Esophagus muscularis mucosa (tissue), 4 donors: Measurements from ENCODE around the gene FCHO2. TPM values are rescaled to one million over a fixed set of nuclear protein-coding genes. Genes with fewer than 3 reads are reported as not detected.

ENCODE experiments used
- DNase-seq: peaks from one replicate; pipeline ENCODE4 v3.0.0-alpha.2; 2017; ENCODE audit errors: extremely low spot score
- H3K27ac ChIP-seq, 4 donors: fragments of 200-600 bp; sonication (generic); replicated peaks in 1 of 4; 1 replicate in 3 of 4; 2 replicates in 1 of 4; pipeline ENCODE4 v1.5.1; 2016 to 2019; ENCODE audit warnings: mild to moderate bottlenecking in 1 of 4
- H3K27me3 ChIP-seq, 4 donors: fragments of 200-600 bp; sonication (generic); one replicate each; pipeline versions ENCODE4 v1.5.1 to v1.6.0; 2016 to 2019
- H3K36me3 ChIP-seq, 4 donors: fragments of 200-600 bp; sonication (generic); one replicate each; pipeline ENCODE4 v1.5.1; 2016 to 2019
- H3K4me1 ChIP-seq, 4 donors: fragments of 200-600 bp; sonication (generic); one replicate each; pipeline ENCODE4 v1.5.1; 2016 to 2019
- H3K4me3 ChIP-seq, 4 donors: fragments of 200-600 bp; sonication (generic); 1 replicate in 2 of 4; 2 replicates in 2 of 4; pipeline ENCODE4 v1.5.1; 2016 to 2019; ENCODE audit warnings: mild to moderate bottlenecking in 4 of 4, moderate library complexity in 1 of 4
- H3K9me3 ChIP-seq, 4 donors: fragments of 200-600 bp; sonication (generic); 1 replicate in 3 of 4; 2 replicates in 1 of 4; pipeline ENCODE4 v1.5.1; 2016 to 2019
- EP300 ChIP-seq: sonication (generic); formaldehyde crosslinking; IDR thresholded peaks from one replicate; pipeline ENCODE4 v1.6.1; 2017; ENCODE audit warnings: antibody characterized with exemption
- POLR2A ChIP-seq: fragments of 450-650 bp; IDR thresholded peaks from one replicate; pipeline ENCODE4 v1.6.1; 2017; ENCODE audit warnings: antibody characterized with exemption, moderate library complexity, mild to moderate bottlenecking, low read depth
- POLR2AphosphoS5 ChIP-seq, 2 donors: sonication (generic); formaldehyde crosslinking; IDR thresholded peaks; one replicate each; pipeline ENCODE4 v1.6.1; 2017; ENCODE audit warnings: antibody characterized with exemption in 2 of 2
- WGBS: methylation state at CpG from one replicate; pipeline ENCODE4 v1.1.5; 2018; 5-methylcytosine and 5-hydroxymethylcytosine counted together
- intact Hi-C: fragments of 100-400 bp; cut with DNase I; formaldehyde crosslinking; loops from one replicate; pipeline ENCODE4 v1.15.1; 2023
- total RNA-seq, 4 donors: library from RNA; depleted of rRNA; stranded (reverse); fragments of >200 nt; gene quantifications; one replicate each; pipeline versions ENCODE4 v1.1.0 to v1.2.1, GENCODE V29; 2016
- TF ChIP-seq, protein P1 (sequence below), 3 experiments: fragments of 200-600 bp in 2 of 3; fragments of 450-650 bp in 1 of 3; sonication (generic) in 2 of 3; IDR thresholded peaks; one replicate each; pipeline ENCODE4 v1.5.1; 2017 to 2019; ENCODE audit warnings: antibody characterized with exemption in 3 of 3, mild to moderate bottlenecking in 2 of 3, moderate library complexity in 1 of 3

Gene FCHO2
- total RNA-seq, 4 donors from 2014 or later, result 19.7 to 26.6 (median 23.1) TPM

DNA sequence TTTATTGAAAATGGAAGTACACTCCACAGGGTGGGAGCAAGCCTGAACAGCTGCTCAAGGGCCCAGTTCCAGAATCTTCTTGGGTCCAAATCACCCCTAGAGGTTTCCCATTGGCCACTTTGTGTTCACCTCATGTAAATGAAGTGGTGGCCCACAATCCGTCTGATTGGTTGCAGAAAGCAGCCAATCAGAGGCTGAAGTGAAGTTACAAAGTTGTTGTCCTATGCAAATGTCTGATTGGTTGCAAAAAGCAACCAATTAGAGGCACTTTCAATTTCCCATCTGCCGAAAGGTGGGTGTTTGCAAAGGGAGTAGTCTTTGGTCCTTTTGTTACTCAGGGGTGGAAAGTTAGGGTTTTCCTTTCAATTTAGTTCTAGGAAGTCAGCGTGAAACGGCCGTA, 173.3 kb downstream of the FCHO2 start:
- Histone ChIP-seq H3K4me1 (no peaks in the 10 kb centered on the region), H3K4me3 (no peak overlapping the region), H3K27me3 (peaks cover 0 to 19% (median 0%) of the 10 kb centered on the region in 4 donors), H3K27ac (no peak overlapping the region), H3K36me3 (no peaks in the 10 kb centered on the region), H3K9me3 (no peaks in the 10 kb centered on the region)
- 96% methylated on average over 5 of the region's 5 CpGs for WGBS
- DNase-seq, result no peak
- intact Hi-C loops, result no loop called here
- TF ChIP-seq EP300, result no peak
- TF ChIP-seq, protein P1, sequence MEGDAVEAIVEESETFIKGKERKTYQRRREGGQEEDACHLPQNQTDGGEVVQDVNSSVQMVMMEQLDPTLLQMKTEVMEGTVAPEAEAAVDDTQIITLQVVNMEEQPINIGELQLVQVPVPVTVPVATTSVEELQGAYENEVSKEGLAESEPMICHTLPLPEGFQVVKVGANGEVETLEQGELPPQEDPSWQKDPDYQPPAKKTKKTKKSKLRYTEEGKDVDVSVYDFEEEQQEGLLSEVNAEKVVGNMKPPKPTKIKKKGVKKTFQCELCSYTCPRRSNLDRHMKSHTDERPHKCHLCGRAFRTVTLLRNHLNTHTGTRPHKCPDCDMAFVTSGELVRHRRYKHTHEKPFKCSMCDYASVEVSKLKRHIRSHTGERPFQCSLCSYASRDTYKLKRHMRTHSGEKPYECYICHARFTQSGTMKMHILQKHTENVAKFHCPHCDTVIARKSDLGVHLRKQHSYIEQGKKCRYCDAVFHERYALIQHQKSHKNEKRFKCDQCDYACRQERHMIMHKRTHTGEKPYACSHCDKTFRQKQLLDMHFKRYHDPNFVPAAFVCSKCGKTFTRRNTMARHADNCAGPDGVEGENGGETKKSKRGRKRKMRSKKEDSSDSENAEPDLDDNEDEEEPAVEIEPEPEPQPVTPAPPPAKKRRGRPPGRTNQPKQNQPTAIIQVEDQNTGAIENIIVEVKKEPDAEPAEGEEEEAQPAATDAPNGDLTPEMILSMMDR (IDR thresholded peaks at IDR 0.05), result no peak

DNA sequence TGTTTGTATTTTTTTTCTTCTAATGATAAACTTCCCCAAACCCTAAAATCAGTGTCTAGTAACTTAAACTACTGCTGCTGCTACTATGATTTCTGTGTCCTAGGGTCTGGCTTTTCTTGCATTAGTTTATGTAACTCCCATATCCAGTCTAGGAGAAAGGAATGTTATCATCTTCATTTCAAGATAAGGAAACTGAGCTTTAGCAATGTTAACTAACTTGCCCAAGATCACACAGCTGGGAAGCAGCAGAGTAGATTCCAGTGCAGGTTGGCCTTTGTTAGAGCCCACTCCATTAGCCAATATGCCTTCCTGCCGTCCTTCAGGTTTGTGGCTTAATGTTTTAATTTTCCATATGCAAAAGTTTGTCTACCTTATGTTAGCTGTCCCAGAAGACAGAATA, 175.0 kb downstream of the FCHO2 start:
- Histone ChIP-seq H3K4me3 (no peak overlapping the region), H3K36me3 (no peaks in the 10 kb centered on the region), H3K27ac (no peak overlapping the region), H3K9me3 (no peaks in the 10 kb centered on the region), H3K4me1 (no peaks in the 10 kb centered on the region), H3K27me3 (peaks cover 0 to 10% (median 0%) of the 10 kb centered on the region in 4 donors)
- 75% methylated on average over 1 of the region's 1 CpG for WGBS
- no peak for DNase-seq
- TF ChIP-seq, protein P1 (IDR thresholded peaks at IDR 0.05), result no peak
- TF ChIP-seq POLR2AphosphoS5 (IDR thresholded peaks at IDR 0.05) (no peak), POLR2A (no peak), EP300 (no peak)
- intact Hi-C loops, result no loop called here

DNA sequence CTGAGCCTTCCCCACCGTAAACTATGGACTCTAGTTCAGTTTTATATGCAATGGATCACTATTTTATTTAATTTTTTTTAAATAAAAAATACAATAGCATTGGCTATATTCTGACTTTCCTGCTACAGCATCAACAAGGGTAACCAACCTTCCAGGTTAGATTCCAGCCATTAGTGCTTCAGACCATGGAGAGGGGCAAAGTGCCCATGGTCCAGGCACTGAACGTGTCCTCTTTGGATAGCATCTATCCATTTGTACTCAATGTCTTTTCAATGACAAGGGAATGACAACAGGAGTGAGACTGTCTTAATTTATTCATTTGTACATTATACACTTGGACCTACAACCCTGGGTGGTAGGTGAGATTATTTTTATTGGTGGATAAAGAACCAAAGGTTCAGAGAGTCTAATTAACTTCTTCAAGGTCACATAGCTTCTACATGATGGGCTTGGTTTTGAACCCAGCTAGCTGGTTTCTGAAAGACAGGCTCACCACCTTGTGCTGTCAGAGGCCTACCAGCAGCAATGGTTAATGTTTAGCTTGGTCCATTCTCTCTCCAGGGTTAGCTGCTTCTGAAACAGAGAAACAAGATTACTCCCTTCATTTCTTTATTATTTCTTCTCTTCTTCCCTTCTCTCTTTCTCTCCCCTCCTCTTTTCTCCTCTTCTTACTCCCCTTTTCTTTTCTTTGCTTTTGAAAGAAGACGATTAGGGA, 176.0 kb downstream of the FCHO2 start:
- Histone ChIP-seq H3K36me3 (no peaks in the 10 kb centered on the region), H3K9me3 (no peaks in the 10 kb centered on the region), H3K27me3 (peaks cover 0 to 17% (median 0%) of the 10 kb centered on the region in 4 donors), H3K4me1 (no peaks in the 10 kb centered on the region), H3K4me3 (no peak overlapping the region), H3K27ac (no peak overlapping the region)
- 83% methylated on average over 3 of the region's 3 CpGs for WGBS
- no peak for DNase-seq
- TF ChIP-seq POLR2A (no peak), POLR2AphosphoS5 (IDR thresholded peaks at IDR 0.05) (no peak), EP300 (no peak)
- TF ChIP-seq, protein P1 (IDR thresholded peaks at IDR 0.05), result no peak
- intact Hi-C loops, result no loop called here

DNA sequence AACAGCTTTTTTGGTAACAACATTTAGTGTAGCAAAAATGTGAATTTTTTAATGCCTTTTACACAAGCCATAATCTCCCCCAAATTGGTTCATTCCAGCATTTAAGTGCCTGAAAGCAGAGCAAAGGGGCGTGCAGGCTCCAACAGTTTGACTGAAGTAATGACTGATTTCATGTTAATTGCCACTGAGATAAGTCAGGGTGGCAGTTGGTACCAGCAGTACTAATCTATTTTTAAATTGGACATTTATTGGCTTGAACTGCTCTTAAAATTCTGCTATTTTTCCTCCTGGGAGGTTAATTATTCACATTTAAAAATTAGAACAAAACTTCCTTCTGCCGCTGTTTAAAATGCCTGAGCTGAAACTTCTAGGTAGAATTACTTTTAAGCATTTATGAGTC, 176.9 kb downstream of the FCHO2 start:
- H3K36me3 ChIP-seq, result no peaks in the 10 kb centered on the region
- TF ChIP-seq POLR2A, result no peak
- TF ChIP-seq, protein P1 (IDR thresholded peaks at IDR 0.05), result no peak
- TF ChIP-seq EP300, result no peak
- no peak for TF ChIP-seq POLR2AphosphoS5 (IDR thresholded peaks at IDR 0.05)
- intact Hi-C loops, result no loop called here
- H3K27ac ChIP-seq, result no peak overlapping the region
- H3K4me3 ChIP-seq, result no peak overlapping the region
- no peak for DNase-seq
- 92% methylated on average over 2 of the region's 2 CpGs for WGBS
- no peaks in the 10 kb centered on the region for H3K9me3 ChIP-seq
- peaks cover 0 to 23% (median 0%) of the 10 kb centered on the region in 4 donors for H3K27me3 ChIP-seq
- no peaks in the 10 kb centered on the region for H3K4me1 ChIP-seq

DNA sequence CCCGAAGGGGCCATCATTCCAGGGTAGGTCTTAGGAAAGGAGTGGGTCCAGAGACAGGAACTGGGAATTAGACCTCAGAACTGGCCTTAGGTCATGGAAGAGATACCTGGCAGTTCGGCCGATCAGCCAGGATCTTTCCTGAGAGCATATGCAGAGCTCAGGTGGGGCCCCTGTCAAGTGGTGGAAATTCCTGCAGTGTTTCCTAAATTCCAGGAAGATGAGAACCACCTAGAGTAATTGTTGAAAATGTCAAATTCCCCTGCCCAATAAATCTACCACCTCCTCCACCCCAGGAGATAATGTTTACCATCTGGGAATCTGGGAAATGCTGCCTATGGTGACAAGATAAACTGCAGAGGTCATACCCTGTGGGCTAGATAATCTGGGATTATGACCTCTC, 179.2 kb downstream of the FCHO2 start:
- TF ChIP-seq POLR2AphosphoS5 (IDR thresholded peaks at IDR 0.05), result no peak
- no peak for TF ChIP-seq EP300
- no peak for TF ChIP-seq POLR2A
- TF ChIP-seq, protein P1 (IDR thresholded peaks at IDR 0.05), result no peak
- Histone ChIP-seq H3K4me1 (no peaks in the 10 kb centered on the region), H3K4me3 (no peak overlapping the region), H3K9me3 (no peaks in the 10 kb centered on the region), H3K36me3 (no peaks in the 10 kb centered on the region), H3K27ac (no peak overlapping the region), H3K27me3 (peaks cover 0 to 25% (median 0%) of the 10 kb centered on the region in 4 donors)
- intact Hi-C loops, result no loop called here
- no peak for DNase-seq
- 84% methylated on average over 3 of the region's 3 CpGs for WGBS
